Subcutaneous abdominal adipose tissue (tissue), 5 donors: ENCODE measurements around the gene WFIKKN1.
A peak's percentile ranks its signal among the peaks of the same experiment; 100 is the strongest.

Experiments
- H3K27ac ChIP-seq: one replicate; pipeline ENCODE4 v1.7.0; 2013; ENCODE audit warnings: low read depth, mild to moderate bottlenecking, inconsistent platforms, low read length, moderate library complexity
- H3K27me3 ChIP-seq, 5 donors: one replicate each; pipeline ENCODE4 v1.7.0; 2013; ENCODE audit warnings: low read length in 5 of 5, inconsistent platforms in 1 of 5; ENCODE audit not compliant: control insufficient read depth in 5 of 5, insufficient read depth in 4 of 5
- H3K36me3 ChIP-seq, 5 donors: one replicate each; pipeline ENCODE4 v1.7.0; 2013; ENCODE audit warnings: low read length in 5 of 5; ENCODE audit not compliant: control insufficient read depth in 5 of 5, insufficient read depth in 5 of 5
- H3K4me1 ChIP-seq, 5 donors: one replicate each; pipeline ENCODE4 v1.7.0; 2013; ENCODE audit warnings: low read length in 5 of 5, mild to moderate bottlenecking in 3 of 5, moderate library complexity in 1 of 5; ENCODE audit not compliant: control insufficient read depth in 5 of 5, insufficient read depth in 5 of 5
- H3K4me3 ChIP-seq, 5 donors: one replicate each; pipeline ENCODE4 v1.7.0; 2013; ENCODE audit warnings: low read length in 5 of 5, low read depth in 1 of 5
- H3K9ac ChIP-seq, 5 donors: one replicate each; pipeline ENCODE4 v1.7.0; 2013; ENCODE audit warnings: low read length in 5 of 5, mild to moderate bottlenecking in 4 of 5, moderate library complexity in 3 of 5
- H3K9me3 ChIP-seq, 5 donors: one replicate each; pipeline ENCODE4 v1.7.0; 2013; ENCODE audit warnings: low read length in 5 of 5; ENCODE audit not compliant: control insufficient read depth in 5 of 5
- donor health status: healthy.
- donor health status: healthy.
- donor health status: healthy.
- donor health status: healthy.
- donor health status: healthy.

Gene WFIKKN1

GRCh38 chr16:588639-588888 is 42.2 kb upstream of the WFIKKN1 start:
- H3K27ac ChIP-seq = peak overlapping the region; percentile 86
- peaks cover 0 to 8% (median 2%) of the 10 kb centered on the region in 5 donors for H3K36me3 ChIP-seq
- H3K27me3 ChIP-seq = peaks cover 0 to 2% (median 0%) of the 10 kb centered on the region in 5 donors
- H3K9me3 ChIP-seq = no peaks in the 10 kb centered on the region
- H3K4me1 ChIP-seq = peaks cover 18 to 68% (median 53%) of the 10 kb centered on the region in 5 donors
- peak overlapping the region; percentile 56 to 94 (median 88) for H3K9ac ChIP-seq
- peak overlapping the region; percentile 77 to 90 (median 87) for H3K4me3 ChIP-seq

DNA sequence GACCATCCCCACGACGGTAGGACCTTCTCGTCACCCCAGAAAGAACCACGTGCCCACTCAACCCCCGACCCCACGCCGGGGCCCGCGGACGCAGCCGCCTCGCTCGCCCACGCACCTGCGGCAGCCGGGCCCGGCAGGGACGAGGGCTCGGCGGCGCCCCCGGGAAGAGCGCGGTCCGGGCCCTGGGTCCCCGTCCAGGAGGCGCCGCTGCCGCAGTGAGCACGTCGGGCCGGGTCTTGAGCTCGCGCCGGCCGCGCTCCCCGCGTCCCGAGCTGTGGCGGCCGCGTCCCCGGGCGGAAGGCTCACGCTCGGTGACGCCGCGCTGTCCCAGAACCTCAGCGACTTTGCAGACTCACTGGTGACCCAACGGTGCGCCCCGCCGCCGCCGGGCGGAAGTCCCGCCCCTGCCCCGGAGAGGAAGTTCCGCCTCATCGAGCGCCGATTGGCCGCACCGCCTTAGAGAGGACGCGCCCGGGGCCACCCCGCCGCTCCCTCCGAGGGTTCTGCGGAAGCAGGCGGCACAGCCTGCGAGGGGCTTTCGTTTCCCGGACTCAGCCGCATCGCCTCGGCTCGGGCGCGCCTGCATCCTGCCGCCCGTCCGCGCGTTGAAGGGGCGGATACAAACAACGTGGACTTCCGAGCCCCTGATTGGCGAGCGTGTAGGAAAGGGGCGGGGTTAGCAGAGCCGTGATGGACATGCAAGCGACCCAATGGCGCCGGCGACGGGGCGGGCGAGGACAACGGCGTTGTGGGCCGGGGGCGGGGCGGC is 41.7 kb upstream of the WFIKKN1 start:
- Histone ChIP-seq H3K9ac (peak overlapping the region; percentile 56 to 94 (median 88)), H3K4me3 (peak overlapping the region; percentile 77 to 90 (median 87)), H3K27ac (peak overlapping the region; percentile 86), H3K27me3 (peaks cover 0 to 2% (median 0%) of the 10 kb centered on the region in 5 donors), H3K4me1 (peaks cover 18 to 66% (median 53%) of the 10 kb centered on the region in 5 donors), H3K36me3 (peaks cover 0 to 8% (median 3%) of the 10 kb centered on the region in 5 donors), H3K9me3 (no peaks in the 10 kb centered on the region)

GRCh38 chr16:589658-590187 is 41.1 kb upstream of the WFIKKN1 start, which contains the start of gene RAB40C:
Gene RAB40C (plus strand): TSS chr16:590066. CDS start chr16:590292, 226 bp downstream.
- H3K36me3 ChIP-seq = peaks cover 0 to 8% (median 3%) of the 10 kb centered on the region in 5 donors
- H3K27ac ChIP-seq = peak within 1 kb of the TSS; percentile 86
- H3K9ac ChIP-seq = peak within 1 kb of the TSS; percentile 56 to 90 (median 83)
- H3K9me3 ChIP-seq = no peaks in the 10 kb centered on the region
- peak within 1 kb of the TSS; percentile 78 to 96 (median 87) for H3K4me3 ChIP-seq
- H3K27me3 ChIP-seq = peaks cover 0 to 2% (median 0%) of the 10 kb centered on the region in 5 donors
- peaks cover 18 to 66% (median 53%) of the 10 kb centered on the region in 5 donors for H3K4me1 ChIP-seq

- Histone ChIP-seq H3K36me3 (peaks cover 0 to 8% (median 3%) of the 10 kb centered on the region in 5 donors), H3K27me3 (peaks cover 0 to 2% (median 0%) of the 10 kb centered on the region in 5 donors), H3K9me3 (no peaks in the 10 kb centered on the region), H3K4me1 (peaks cover 18 to 66% (median 53%) of the 10 kb centered on the region in 5 donors), H3K9ac (peak overlapping the region; percentile 48 to 90 (median 78)), H3K4me3 (peak overlapping the region; percentile 73 to 96 (median 85)), H3K27ac (peak overlapping the region; percentile 46)
Measured at GRCh38 chr16:590188-590814, 40.5 kb upstream of the WFIKKN1 start.

DNA sequence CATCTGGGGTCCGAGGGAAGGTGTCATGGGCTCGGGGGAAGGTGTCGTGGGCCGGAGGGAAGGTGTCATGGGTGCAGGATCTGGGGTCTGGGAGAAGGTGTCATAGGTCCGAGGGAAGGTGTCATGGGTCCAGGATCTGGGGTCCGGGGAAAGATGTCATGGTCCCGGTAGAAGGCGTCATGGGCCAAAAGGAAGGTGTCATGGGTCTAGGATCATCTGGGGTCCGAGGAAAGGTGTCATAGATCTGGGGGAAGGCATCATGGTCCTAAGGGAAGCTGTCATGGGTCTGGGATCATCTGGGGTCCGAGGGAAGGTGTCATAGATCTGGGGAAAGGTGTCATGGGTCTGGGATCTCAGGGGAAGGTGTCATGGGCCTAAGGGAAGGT is 40.0 kb upstream of the WFIKKN1 start:
- H3K4me3 ChIP-seq = peak overlapping the region; percentile 73 to 96 (median 85)
- H3K36me3 ChIP-seq = peaks cover 0 to 8% (median 3%) of the 10 kb centered on the region in 5 donors
- no peaks in the 10 kb centered on the region for H3K27me3 ChIP-seq
- H3K27ac ChIP-seq = peak overlapping the region; percentile 46
- no peaks in the 10 kb centered on the region for H3K9me3 ChIP-seq
- H3K4me1 ChIP-seq = peaks cover 18 to 62% (median 53%) of the 10 kb centered on the region in 5 donors
- H3K9ac ChIP-seq = peak overlapping the region; percentile 48 to 90 (median 78)

DNA sequence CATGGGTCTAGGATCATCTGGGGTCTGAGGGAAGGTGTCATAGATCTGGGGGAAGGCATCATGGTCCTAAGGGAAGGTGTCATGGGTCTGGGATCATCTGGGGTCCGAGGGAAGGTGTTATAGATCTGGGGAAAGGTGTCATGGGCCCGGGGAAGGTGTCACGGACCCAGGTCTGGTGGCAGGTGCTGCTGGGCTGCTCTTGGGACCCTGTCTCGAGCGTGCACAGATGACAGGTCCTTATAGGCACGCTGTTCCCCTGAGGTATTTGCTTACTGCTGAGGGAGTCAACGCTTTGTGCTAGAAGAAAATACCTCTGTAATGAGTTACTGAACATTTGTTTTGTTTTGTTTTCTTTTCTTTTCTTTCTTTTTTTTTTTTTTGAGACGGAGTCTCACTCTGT is 39.6 kb upstream of the WFIKKN1 start:
- H3K4me1 ChIP-seq = peaks cover 18 to 58% (median 53%) of the 10 kb centered on the region in 5 donors
- no peaks in the 10 kb centered on the region for H3K9me3 ChIP-seq
- no peaks in the 10 kb centered on the region for H3K27me3 ChIP-seq
- H3K36me3 ChIP-seq = peaks cover 0 to 9% (median 3%) of the 10 kb centered on the region in 5 donors
- peak overlapping the region in 3 of 5 donors; percentile 51 to 80 (median 78) for H3K9ac ChIP-seq
- H3K4me3 ChIP-seq = peak overlapping the region; percentile 73 to 96 (median 85)
- no peak overlapping the region for H3K27ac ChIP-seq

DNA sequence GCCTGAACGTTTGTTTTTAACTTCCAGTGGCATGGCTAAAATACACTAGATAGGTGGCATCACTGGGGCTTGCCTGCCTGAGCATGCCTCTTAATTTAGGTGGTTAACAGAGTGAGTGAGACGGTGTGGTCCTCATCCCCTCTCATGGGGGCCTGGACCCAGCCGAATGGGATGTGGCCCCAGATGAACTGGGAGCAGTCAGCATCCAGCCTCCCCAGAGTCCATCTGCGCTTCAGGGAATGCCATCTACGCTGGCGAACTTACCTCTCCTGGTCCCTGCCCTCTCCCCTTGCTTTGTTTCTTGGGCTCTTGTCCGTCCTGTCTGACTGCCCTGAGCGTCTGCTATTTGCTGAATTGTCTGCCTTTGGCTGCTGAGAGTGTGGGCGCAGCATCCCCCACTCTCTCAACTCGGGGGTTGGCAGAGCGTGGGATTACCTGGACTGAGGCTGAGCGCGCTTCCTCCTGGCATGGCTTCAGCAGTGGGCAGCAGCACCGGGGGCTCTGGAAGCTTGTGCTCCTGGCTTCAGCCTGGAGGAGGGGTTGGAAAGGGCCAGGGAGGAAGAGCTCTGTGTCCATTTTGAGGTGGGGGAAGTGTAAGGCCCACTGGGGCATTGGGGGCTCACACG is 38.8 kb upstream of the WFIKKN1 start:
- Histone ChIP-seq H3K27ac (no peak overlapping the region), H3K4me1 (peaks cover 16 to 51% (median 46%) of the 10 kb centered on the region in 5 donors), H3K9me3 (no peaks in the 10 kb centered on the region), H3K4me3 (no peak overlapping the region), H3K27me3 (no peaks in the 10 kb centered on the region), H3K36me3 (peaks cover 0 to 16% (median 8%) of the 10 kb centered on the region in 5 donors), H3K9ac (peak overlapping the region in 1 of 5 donors; percentile 64)

GRCh38 chr16:592518-593306 is 38.1 kb upstream of the WFIKKN1 start:
- no peak overlapping the region for H3K27ac ChIP-seq

GRCh38 chr16:593406-593805 is 37.4 kb upstream of the WFIKKN1 start:
- Histone ChIP-seq H3K9me3 (no peaks in the 10 kb centered on the region), H3K9ac (no peak overlapping the region), H3K27me3 (no peaks in the 10 kb centered on the region), H3K4me3 (no peak overlapping the region), H3K27ac (no peak overlapping the region), H3K4me1 (peaks cover 13 to 37% (median 33%) of the 10 kb centered on the region in 5 donors), H3K36me3 (peaks cover 0 to 16% (median 8%) of the 10 kb centered on the region in 5 donors)

More at GRCh38 chr16:592518-593306, 38.1 kb upstream of the WFIKKN1 start:
- peaks cover 15 to 44% (median 40%) of the 10 kb centered on the region in 5 donors for H3K4me1 ChIP-seq
- no peak overlapping the region for H3K4me3 ChIP-seq
- peaks cover 0 to 16% (median 8%) of the 10 kb centered on the region in 5 donors for H3K36me3 ChIP-seq
- no peaks in the 10 kb centered on the region for H3K9me3 ChIP-seq
- H3K27me3 ChIP-seq = no peaks in the 10 kb centered on the region
- peak overlapping the region in 1 of 5 donors; percentile 64 for H3K9ac ChIP-seq
